Lower lobe of right lung (tissue), 2 donors: ENCODE results near the gene ALKBH4. TPM values are rescaled to one million over a fixed set of nuclear protein-coding genes. Genes with fewer than 3 reads are reported as not detected.

ENCODE experiments used
- ATAC-seq, 2 donors: fragments of 200-7000 bp; cut with Tn5 transposase; one replicate each; pipeline ENCODE4 v1.9.1; 2020 to 2022; ENCODE audit warnings: mild to moderate bottlenecking in 2 of 2, moderate library complexity in 2 of 2
- DNase-seq: peaks from one replicate; pipeline ENCODE4 v3.0.0-alpha.2; 2020
- H3K27ac ChIP-seq: fragments of 200-600 bp; one replicate; pipeline ENCODE4 v1.8.0; 2022
- H3K27me3 ChIP-seq: fragments of 200-600 bp; one replicate; pipeline ENCODE4 v1.8.0; 2022; ENCODE audit warnings: low read depth
- H3K36me3 ChIP-seq: fragments of 200-600 bp; one replicate; pipeline ENCODE4 v1.8.0; 2022; ENCODE audit warnings: mild to moderate bottlenecking
- H3K4me1 ChIP-seq: fragments of 200-600 bp; one replicate; pipeline ENCODE4 v1.8.0; 2022
- H3K4me3 ChIP-seq: fragments of 200-600 bp; one replicate; pipeline ENCODE4 v1.8.0; 2022; ENCODE audit warnings: mild to moderate bottlenecking
- H3K9me3 ChIP-seq: fragments of 200-600 bp; one replicate; pipeline ENCODE4 v1.8.0; 2022
- CTCF ChIP-seq: fragments of 200-600 bp; IDR thresholded peaks from one replicate; pipeline ENCODE4 v1.8.0; 2022; ENCODE audit warnings: antibody characterized with exemption, mild to moderate bottlenecking
- intact Hi-C: fragments of 100-400 bp; cut with DNase I; formaldehyde crosslinking; loops from one replicate; pipeline ENCODE4 v1.11.0; 2022
- total RNA-seq: library from RNA; stranded (reverse); fragmentation: NEBNext Ultra II Directional; extraction: Animal tissue kit (Norgen Biotek cat#: 25700); gene quantifications from one replicate; pipeline ENCODE4 v1.2.1, GENCODE V29; 2021
- donor health status: DM: no; HTN: yes; CAD: no; lungs with severe emphysema.

Gene ALKBH4
- total RNA-seq, 1 donor from 2014 or later, result 10.6 TPM

GRCh38 chr7:102468478-102469350 lies 4.1 kb upstream of the ALKBH4 start:
- TF ChIP-seq CTCF, result no peak
- Histone ChIP-seq H3K4me1 (peaks cover 22% of the 10 kb centered on the region), H3K36me3 (peaks cover 47% of the 10 kb centered on the region), H3K27me3 (no peaks in the 10 kb centered on the region), H3K27ac (no peak overlapping the region), H3K4me3 (no peak overlapping the region), H3K9me3 (no peaks in the 10 kb centered on the region)
- ATAC-seq (no peak), DNase-seq (no peak)
- intact Hi-C loops, result no loop called here

GRCh38 chr7:102467581-102468477 lies 3.2 kb upstream of the ALKBH4 start:
- H3K27me3 ChIP-seq, result no peaks in the 10 kb centered on the region
- ATAC-seq (no peak), DNase-seq (no peak)
- H3K4me3 ChIP-seq, result no peak overlapping the region
- H3K36me3 ChIP-seq, result peaks cover 38% of the 10 kb centered on the region
- no peak for TF ChIP-seq CTCF
- no peak overlapping the region for H3K27ac ChIP-seq
- intact Hi-C loops, result no loop called here
- H3K9me3 ChIP-seq, result no peaks in the 10 kb centered on the region
- peaks cover 27% of the 10 kb centered on the region for H3K4me1 ChIP-seq

GRCh38 chr7:102466097-102466496 lies 1.4 kb upstream of the ALKBH4 start:
- Histone ChIP-seq H3K27ac (no peak overlapping the region), H3K4me1 (peaks cover 27% of the 10 kb centered on the region), H3K9me3 (no peaks in the 10 kb centered on the region), H3K36me3 (peaks cover 23% of the 10 kb centered on the region), H3K27me3 (no peaks in the 10 kb centered on the region), H3K4me3 (no peak overlapping the region)
- DNase-seq (no peak), ATAC-seq (no peak)
- no peak for TF ChIP-seq CTCF
- intact Hi-C loops, result no loop called here

GRCh38 chr7:102463841-102464576 lies 654 bp downstream of the ALKBH4 start:
- Histone ChIP-seq H3K27ac (peak overlapping the region; percentile 85), H3K4me1 (peaks cover 27% of the 10 kb centered on the region), H3K9me3 (no peaks in the 10 kb centered on the region), H3K4me3 (peak overlapping the region; percentile 99), H3K36me3 (peaks cover 18% of the 10 kb centered on the region), H3K27me3 (no peaks in the 10 kb centered on the region)
- DNase-seq, result no peak
- no peak for TF ChIP-seq CTCF
- intact Hi-C loops, result no loop called here
- ATAC-seq, result peak in 1 of 2 donors; percentile 13

GRCh38 chr7:102460467-102460866 lies 4.2 kb downstream of the ALKBH4 start:
- ATAC-seq (no peak), DNase-seq (no peak)
- intact Hi-C loops, result no loop called here
- H3K4me3 ChIP-seq, result no peak overlapping the region
- H3K9me3 ChIP-seq, result no peaks in the 10 kb centered on the region
- no peaks in the 10 kb centered on the region for H3K27me3 ChIP-seq
- no peak for TF ChIP-seq CTCF
- H3K36me3 ChIP-seq, result peaks cover 37% of the 10 kb centered on the region
- no peak overlapping the region for H3K27ac ChIP-seq
- peaks cover 13% of the 10 kb centered on the region for H3K4me1 ChIP-seq
